HT-29 (cell line): ENCODE results near the gene NRXN3. TPM values are rescaled to one million over a fixed set of nuclear protein-coding genes. Genes with fewer than 3 reads are reported as not detected.

Experiments
- DNase-seq: peaks from one replicate; pipeline ENCODE4 v3.0.0-alpha.2; 2015; ENCODE audit warnings: low spot score
- total RNA-seq: library from RNA; depleted of rRNA; stranded (reverse); fragments of >200 nt; shearing (Covaris generic); gene quantifications from 2 replicates; pipeline ENCODE4 v1.2.3, GENCODE V29; 2014

Gene NRXN3
- total RNA-seq, 1 experiment from 2014 or later = not detected

- DNase-seq = no peak
Measured at GRCh38 chr14:78242086-78242485, 71.9 kb downstream of the NRXN3 start.

DNA sequence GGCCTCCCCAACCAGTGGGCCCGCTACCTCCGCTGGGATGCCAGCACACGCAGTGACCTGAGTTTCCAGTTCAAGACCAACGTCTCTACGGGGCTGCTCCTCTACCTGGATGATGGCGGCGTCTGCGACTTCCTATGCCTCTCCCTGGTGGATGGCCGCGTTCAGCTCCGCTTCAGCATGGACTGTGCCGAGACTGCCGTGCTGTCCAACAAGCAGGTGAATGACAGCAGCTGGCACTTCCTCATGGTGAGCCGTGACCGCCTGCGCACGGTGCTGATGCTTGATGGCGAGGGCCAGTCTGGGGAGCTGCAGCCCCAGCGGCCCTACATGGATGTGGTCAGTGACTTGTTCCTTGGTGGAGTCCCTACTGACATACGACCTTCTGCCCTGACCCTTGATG, 73.0 kb downstream of the NRXN3 start:
- no peak for DNase-seq

- DNase-seq = no peak
Measured at GRCh38 chr14:78245238-78245637, 75.1 kb downstream of the NRXN3 start.

- DNase-seq = no peak
Measured at GRCh38 chr14:78248501-78249090, 78.4 kb downstream of the NRXN3 start.

GRCh38 chr14:78251308-78251707, 81.1 kb downstream of the NRXN3 start:
- no peak for DNase-seq

GRCh38 chr14:78253986-78254385, 83.8 kb downstream of the NRXN3 start:
- no peak for DNase-seq

DNA sequence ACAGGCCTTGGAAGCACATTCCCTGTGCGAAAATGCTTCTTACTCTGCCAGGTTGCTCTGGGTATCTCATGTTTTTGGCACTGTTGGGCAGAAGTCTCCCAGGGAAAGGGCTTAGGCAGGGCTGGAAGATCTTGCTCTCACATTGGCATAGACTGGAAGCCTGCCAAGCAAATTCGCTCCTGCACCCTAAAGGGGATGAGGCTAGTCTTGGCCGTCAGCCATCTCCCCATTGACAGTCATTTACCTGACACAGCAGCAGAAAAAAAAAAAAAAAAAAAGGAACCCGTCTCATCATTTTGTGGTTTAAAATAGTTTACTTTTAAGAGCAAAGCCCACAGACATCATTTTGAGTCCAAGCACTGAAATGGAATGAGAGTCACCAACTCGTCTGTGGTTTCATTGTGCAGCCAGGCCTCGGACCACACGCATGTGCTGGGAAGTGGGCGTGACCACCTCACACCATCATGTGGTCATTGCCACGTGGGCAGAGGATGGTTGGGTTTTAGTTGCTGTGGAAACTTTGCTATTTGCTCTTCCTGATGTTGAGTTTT, 84.8 kb downstream of the NRXN3 start:
- no peak for DNase-seq

DNA sequence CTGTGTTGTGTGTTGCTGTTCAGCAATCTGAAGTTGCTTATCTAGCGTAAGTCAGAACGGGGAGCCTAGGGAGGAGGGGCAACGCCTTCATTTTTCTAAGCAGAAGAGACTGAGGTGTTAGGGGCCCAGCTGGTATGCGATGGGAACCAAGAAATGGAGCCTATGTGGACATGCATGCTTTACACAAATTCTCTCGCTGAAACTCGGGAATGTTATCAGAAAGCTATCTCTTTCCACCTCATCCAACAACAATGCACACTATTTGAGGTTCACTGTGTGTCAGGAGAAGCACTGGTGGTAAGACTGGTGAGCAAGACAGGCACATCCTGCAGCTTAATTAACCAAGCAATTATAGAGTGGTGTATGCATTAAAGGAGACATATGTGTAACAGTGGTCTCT, 89.7 kb downstream of the NRXN3 start:
- DNase-seq = no peak

DNA sequence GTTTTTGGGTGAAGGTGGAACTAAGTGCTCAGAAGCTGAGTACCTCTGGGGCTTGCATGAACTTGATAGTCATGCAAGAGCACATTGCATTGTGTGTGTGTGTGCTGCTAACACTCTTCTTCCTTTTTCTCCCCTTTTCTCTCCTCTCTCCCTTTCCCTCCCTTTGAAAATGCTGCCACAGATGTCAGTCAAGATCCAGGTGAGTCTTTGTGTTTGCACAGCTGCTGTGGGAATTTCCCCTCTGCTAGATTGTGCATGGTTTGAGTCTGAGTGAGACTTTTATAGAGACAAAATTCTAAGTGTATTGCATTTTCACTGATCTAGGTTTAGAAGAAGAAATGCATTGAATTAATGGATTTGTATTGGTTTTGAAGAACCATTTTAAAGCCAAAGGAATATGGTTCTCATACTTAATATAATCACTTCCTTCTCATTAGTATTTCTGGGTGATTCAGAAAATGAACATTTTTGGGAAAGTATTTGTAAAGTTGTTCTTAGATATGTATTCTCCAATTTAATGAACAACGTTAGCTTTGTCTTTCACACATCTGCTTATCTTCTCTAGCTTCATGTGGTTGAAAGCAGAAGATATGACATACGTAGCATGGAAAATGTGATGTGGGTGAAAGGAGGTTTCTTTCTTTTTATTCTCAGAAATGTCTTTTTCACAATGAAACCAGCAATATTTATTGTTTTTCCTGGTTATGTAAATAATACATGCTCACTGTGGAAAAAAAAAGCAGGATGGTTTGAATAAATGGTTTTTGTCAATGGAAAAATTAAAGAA, 108.5 kb downstream of the NRXN3 start:
- no peak for DNase-seq

DNA sequence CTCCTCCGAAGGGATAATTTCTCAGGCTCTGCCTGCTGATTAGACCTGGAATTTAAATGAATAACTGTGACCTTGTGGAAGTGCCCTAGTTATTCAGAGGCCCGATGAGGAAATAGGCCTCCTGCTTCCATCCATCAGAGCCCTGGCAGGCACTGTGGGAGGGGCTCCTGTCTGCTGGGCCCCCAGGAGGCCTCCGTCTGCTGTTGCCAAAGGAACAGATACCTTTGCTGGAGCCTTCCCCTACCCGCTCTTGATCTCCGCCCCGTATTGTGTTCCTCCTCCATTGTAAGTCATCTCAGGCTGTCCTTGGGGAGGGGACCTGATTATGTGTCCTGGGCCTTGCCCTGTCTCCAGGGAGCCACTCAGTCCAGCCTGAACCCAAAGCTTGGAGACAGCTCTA, 112.3 kb downstream of the NRXN3 start:
- DNase-seq = no peak

- no peak for DNase-seq
Measured at GRCh38 chr14:78286210-78286609, 116.0 kb downstream of the NRXN3 start.

- DNase-seq = no peak
Measured at GRCh38 chr14:78292003-78292402, 121.8 kb downstream of the NRXN3 start.

GRCh38 chr14:78297858-78298257, 127.7 kb downstream of the NRXN3 start:
- no peak for DNase-seq

DNA sequence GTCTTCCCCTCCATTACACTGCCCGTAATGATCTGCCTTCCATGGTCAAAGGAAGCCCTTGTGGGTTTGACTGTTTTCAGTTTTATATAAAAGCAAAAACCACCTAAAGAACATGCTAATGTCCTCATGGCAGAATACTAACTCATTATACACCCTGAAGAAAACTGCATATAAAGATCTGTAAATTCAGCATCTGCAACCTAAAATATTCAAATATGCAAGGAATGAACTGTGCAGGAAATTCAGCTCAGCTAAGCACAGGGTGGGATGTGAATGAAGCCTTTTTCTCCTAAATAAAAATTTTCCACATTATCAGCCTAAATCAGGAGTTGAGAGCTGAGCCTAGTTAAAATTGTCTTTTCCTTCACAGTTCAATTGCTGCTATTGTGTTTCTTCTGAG, 128.1 kb downstream of the NRXN3 start:
- no peak for DNase-seq

- DNase-seq = no peak
Measured at GRCh38 chr14:78302841-78303240, 132.7 kb downstream of the NRXN3 start.

DNA sequence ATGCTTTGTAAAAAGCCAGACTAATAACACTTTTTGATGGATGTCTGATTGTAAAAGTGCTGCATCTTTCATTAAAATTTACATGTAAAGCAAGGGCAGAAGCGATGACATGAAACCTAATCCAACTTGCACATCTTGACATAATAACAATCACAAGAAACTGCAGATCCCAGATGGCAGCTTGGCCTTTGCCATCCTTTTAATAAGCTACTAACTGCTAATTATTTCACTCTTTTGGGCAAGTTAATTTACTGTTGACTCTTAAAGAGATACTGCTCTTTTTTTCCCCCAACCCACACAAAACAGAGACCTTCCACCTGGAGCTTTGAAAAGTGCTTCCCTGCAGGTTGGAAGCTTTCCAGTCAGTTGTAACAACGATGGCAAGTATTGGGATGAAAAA, 137.5 kb downstream of the NRXN3 start:
- no peak for DNase-seq

GRCh38 chr14:78308079-78308478, 137.9 kb downstream of the NRXN3 start:
- no peak for DNase-seq

DNA sequence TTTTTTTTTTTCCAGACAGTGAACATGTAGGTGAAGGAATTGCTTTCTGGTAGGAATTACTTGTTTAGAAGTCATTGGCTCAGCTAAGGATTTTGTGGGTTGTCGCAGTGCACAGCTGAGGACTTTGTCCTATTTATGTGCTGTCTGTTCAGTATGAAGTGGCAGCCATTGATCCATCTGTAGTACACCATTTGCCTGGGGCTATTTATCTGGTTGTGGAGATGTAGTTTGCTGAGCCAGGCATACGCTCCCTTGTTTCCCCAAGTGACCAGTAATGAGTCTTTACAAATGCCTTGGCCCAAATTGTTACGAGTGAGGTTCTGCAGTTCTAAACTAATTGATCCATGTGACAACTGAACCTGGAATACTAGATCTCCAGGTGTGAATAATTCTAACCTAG, 140.1 kb downstream of the NRXN3 start:
- DNase-seq = no peak

GRCh38 chr14:78313499-78313898, 143.3 kb downstream of the NRXN3 start:
- DNase-seq = no peak

GRCh38 chr14:78314484-78314883, 144.3 kb downstream of the NRXN3 start:
- no peak for DNase-seq

- DNase-seq = no peak
Measured at GRCh38 chr14:78316052-78316451, 145.9 kb downstream of the NRXN3 start.

DNA sequence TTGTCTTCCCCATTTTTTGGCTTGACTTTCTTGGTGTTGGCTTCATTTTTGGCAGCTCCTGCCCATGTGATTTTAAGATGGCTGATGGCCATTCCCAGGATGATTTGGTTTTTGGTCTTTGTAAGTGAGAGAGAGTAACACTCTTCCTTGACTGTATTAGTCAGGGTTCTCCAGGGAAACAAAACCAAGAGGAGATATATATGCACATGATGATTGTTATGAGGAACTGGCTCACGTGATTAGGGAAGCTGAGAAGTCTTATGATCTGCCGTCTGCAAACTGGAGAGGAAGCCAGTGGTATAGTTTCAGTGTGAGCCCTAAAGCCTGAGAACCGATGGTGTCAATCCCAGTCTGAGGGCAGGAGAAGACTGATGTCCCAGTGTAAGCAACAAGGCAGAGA, 146.6 kb downstream of the NRXN3 start:
- DNase-seq = no peak

GRCh38 chr14:78319406-78319805, 149.2 kb downstream of the NRXN3 start:
- DNase-seq = no peak
